HCT116 (cell line): ENCODE results near the gene IP6K3. TPM values are rescaled to one million over a fixed set of nuclear protein-coding genes. Genes with fewer than 3 reads are reported as not detected.

ENCODE experiments used
- ATAC-seq: fragments of 200-7000 bp; cut with Tn5 transposase; 2 replicates; pipeline ENCODE4 v1.9.1; 2020; ENCODE audit warnings: mild to moderate bottlenecking, moderate library complexity
- BruUV-seq: library from RNA; stranded (reverse); fragments of 400-500 nt; replicated peaks from 2 replicates; lab custom pipeline; 2021; lab: Mats Ljungman, UMichigan
- CTCF ChIA-PET: fragments of 300-600 bp; sonication (Branson Sonifier 250); formaldehyde crosslinking; loops from one replicate; lab custom pipeline; 2021; ENCODE audit warnings: antibody characterized with exemption; lab: Charles Lee
- POLR2A ChIA-PET: fragments of 300-600, 350-600 bp; sonication (Branson Sonifier 250); formaldehyde crosslinking; loops from one replicate; lab custom pipeline; 2021; ENCODE audit warnings: antibody characterized with exemption; lab: Charles Lee
- RAD21 ChIA-PET, 2 experiments: fragments of 300-600 bp; sonication (Branson Sonifier 250); formaldehyde crosslinking; loops; one replicate each; lab custom pipeline; 2023; ENCODE audit warnings: low total read pairs in 2 of 2; ENCODE audit not compliant: uncharacterized antibody in 2 of 2, unreplicated experiment in 2 of 2, low non-redundant PET in 1 of 2; lab: Charles Lee
- DNase-seq: peaks from one replicate; pipeline ENCODE4 v3.0.0-alpha.2; 2010; ENCODE audit warnings: low read depth, low spot score
- H2AFZ ChIP-seq: fragments of 200-600 bp; shearing (Covaris generic), sonication (generic); 2 replicates; pipeline ENCODE4 v1.6.1; 2017; ENCODE audit warnings: low read depth, mixed run types, mixed read lengths, antibody characterized with exemption, low read length; ENCODE audit not compliant: poor library complexity, severe bottlenecking
- H3K27ac ChIP-seq: 2 replicates; pipeline ENCODE4 v1.5.1; 2012; ENCODE audit warnings: low read depth, low read length
- H3K27me3 ChIP-seq: fragments of 200-600 bp; sonication (generic); 2 replicates; pipeline ENCODE4 v1.6.1; 2016; ENCODE audit warnings: mixed run types, low read length, mixed read lengths; ENCODE audit not compliant: insufficient read depth
- H3K36me3 ChIP-seq, 2 experiments: fragments of 200-500 bp in 1 of 2; fragments of 200-600 bp in 1 of 2; sonication (Bioruptor generic) in 1 of 2; sonication (generic) in 1 of 2; 2 replicates each; pipeline versions ENCODE4 v1.5.1 to v1.6.1; 2014 to 2016; ENCODE audit warnings: low read length in 2 of 2, inconsistent platforms in 1 of 2, mixed read lengths in 1 of 2, mixed run types in 1 of 2; ENCODE audit not compliant: insufficient read depth in 2 of 2, control insufficient read depth in 1 of 2
- H3K4me1 ChIP-seq, 2 experiments: fragments of 200-600 bp in 1 of 2; sonication (generic) in 1 of 2; 2 replicates each; pipeline versions ENCODE4 v1.5.1 to v1.6.1; 2012 to 2017; ENCODE audit warnings: low read length in 2 of 2, inconsistent platforms in 1 of 2, mild to moderate bottlenecking in 1 of 2, mixed read lengths in 1 of 2, mixed run types in 1 of 2, moderate library complexity in 1 of 2; ENCODE audit not compliant: insufficient read depth in 2 of 2, control insufficient read depth in 1 of 2
- H3K4me2 ChIP-seq: fragments of 200-600 bp; sonication (generic); 2 replicates; pipeline ENCODE4 v1.6.1; 2017; ENCODE audit warnings: mixed run types, low read length, mixed read lengths
- H3K4me3 ChIP-seq, 2 experiments: fragments of 200-600 bp in 1 of 2; sonication (generic) in 1 of 2; replicated peaks in 1 of 2; 2 replicates each; pipeline ENCODE4 v1.5.1; 2011 to 2016; ENCODE audit warnings: low read length in 2 of 2, control low read depth in 1 of 2, low read depth in 1 of 2, mild to moderate bottlenecking in 1 of 2, mixed read lengths in 1 of 2, mixed run types in 1 of 2
- H3K79me2 ChIP-seq: fragments of 200-600 bp; sonication (generic); 2 replicates; pipeline ENCODE4 v1.6.1; 2017; ENCODE audit warnings: mild to moderate bottlenecking, mixed run types, low read length, moderate library complexity, mixed read lengths; ENCODE audit not compliant: insufficient read depth
- H3K9ac ChIP-seq: fragments of 200-600 bp; sonication (generic); 2 replicates; pipeline ENCODE4 v1.6.1; 2016; ENCODE audit warnings: low read length, mixed read lengths
- H3K9me2 ChIP-seq: fragments of 200-600 bp; sonication (generic), shearing (Covaris generic); 2 replicates; pipeline ENCODE4 v1.6.1; 2017; ENCODE audit warnings: mixed run types, mild to moderate bottlenecking, moderate library complexity; ENCODE audit not compliant: insufficient read depth
- H3K9me3 ChIP-seq, 2 experiments: fragments of 200-500 bp in 1 of 2; fragments of 200-600 bp in 1 of 2; sonication (Bioruptor generic) in 1 of 2; sonication (generic) in 1 of 2; 2 replicates each; pipeline ENCODE4 v1.6.1; 2014 to 2017; ENCODE audit warnings: low read length in 2 of 2, mixed read lengths in 2 of 2, inconsistent platforms in 1 of 2, low read depth in 1 of 2, mild to moderate bottlenecking in 1 of 2, mixed run types in 1 of 2, moderate library complexity in 1 of 2; ENCODE audit not compliant: control insufficient read depth in 1 of 2, insufficient read depth in 1 of 2
- H4K20me1 ChIP-seq: fragments of 200-600 bp; sonication (generic), shearing (Covaris generic); 2 replicates; pipeline ENCODE4 v1.6.1; 2017; ENCODE audit warnings: mixed run types, mild to moderate bottlenecking, moderate library complexity; ENCODE audit not compliant: insufficient read depth
- ATF3 ChIP-seq: IDR thresholded peaks from 2 replicates; pipeline ENCODE4 v1.6.1; 2012
- CBX3 ChIP-seq: IDR thresholded peaks from 2 replicates; pipeline ENCODE4 v1.6.1; 2012; ENCODE audit warnings: low read depth
- CTCF ChIP-seq, 3 experiments: fragments of 200-600 bp in 1 of 3; sonication (generic) in 1 of 3; IDR thresholded peaks in 2 of 3; conservative IDR thresholded peaks in 1 of 3; 2 replicates each; pipeline ENCODE4 v1.5.1; 2012 to 2017; ENCODE audit warnings: low read depth in 2 of 3, low read length in 2 of 3, antibody characterized with exemption in 1 of 3, borderline replicate concordance in 1 of 3, control low read depth in 1 of 3, mild to moderate bottlenecking in 1 of 3, mixed read lengths in 1 of 3, mixed run types in 1 of 3, moderate library complexity in 1 of 3; ENCODE audit not compliant: insufficient read depth in 1 of 3
- EGR1 ChIP-seq: IDR thresholded peaks from 2 replicates; pipeline ENCODE4 v1.6.1; 2012; ENCODE audit warnings: low read depth
- ELF1 ChIP-seq: IDR thresholded peaks from 2 replicates; pipeline ENCODE4 v1.6.1; 2012; ENCODE audit warnings: low read depth, borderline replicate concordance
- EZH2 ChIP-seq: fragments of 200-600 bp; sonication (generic); IDR thresholded peaks from 2 replicates; pipeline ENCODE4 v1.6.1; 2017; ENCODE audit warnings: antibody characterized with exemption, mixed run types
- EZH2phosphoT487 ChIP-seq: fragments of 200-600 bp; IDR thresholded peaks from 2 replicates; pipeline ENCODE4 v1.6.1; 2018; ENCODE audit warnings: antibody characterized with exemption, borderline replicate concordance
- POLR2A ChIP-seq: IDR thresholded peaks from 2 replicates; pipeline ENCODE4 v1.7.0; 2011; ENCODE audit warnings: borderline replicate concordance; ENCODE audit not compliant: insufficient read depth, insufficient read length; ENCODE audit errors: extremely low read depth
- POLR2AphosphoS5 ChIP-seq: IDR thresholded peaks from 2 replicates; pipeline ENCODE4 v1.6.1; 2011; ENCODE audit warnings: mild to moderate bottlenecking, low read depth, low read length, moderate library complexity
- RAD21 ChIP-seq: IDR thresholded peaks from 2 replicates; pipeline ENCODE4 v1.6.1; 2012; ENCODE audit warnings: low read depth, mild to moderate bottlenecking
- SP1 ChIP-seq: IDR thresholded peaks from 2 replicates; pipeline ENCODE4 v1.6.1; 2012; ENCODE audit warnings: low read depth
- YY1 ChIP-seq: IDR thresholded peaks from 2 replicates; pipeline ENCODE4 v1.6.1; 2011; ENCODE audit warnings: low read length, low read depth, moderate library complexity, mild to moderate bottlenecking; ENCODE audit not compliant: insufficient replicate concordance; ENCODE audit errors: extremely low read depth
- ZBTB33 ChIP-seq: IDR thresholded peaks from 2 replicates; pipeline ENCODE4 v1.6.1; 2011; ENCODE audit warnings: mild to moderate bottlenecking, low read length, moderate library complexity; ENCODE audit not compliant: insufficient replicate concordance; ENCODE audit errors: extremely low read depth
- intact Hi-C: fragments of 100-400 bp; cut with micrococcal nuclease; formaldehyde crosslinking; loops from 2 replicates; pipeline ENCODE4 v1.10.0; 2022
- total RNA-seq: library from RNA; stranded (reverse); gene quantifications from one replicate; pipeline ENCODE4 v1.2.1, GENCODE V29; 2021; ENCODE audit not compliant: unreplicated experiment

The IP6K3 gene
- total RNA-seq, 1 experiment from 2014 or later: not detected

- H3K9ac ChIP-seq: no peak overlapping the region
- no peak overlapping the region for H2AFZ ChIP-seq
- no peaks in the 10 kb centered on the region for H3K27me3 ChIP-seq
- no peaks in the 10 kb centered on the region for H4K20me1 ChIP-seq
- no peaks in the 10 kb centered on the region for H3K79me2 ChIP-seq
- no TSS peak for BruUV-seq
- ChIA-PET POLR2A (no interaction called here), RAD21 (no interaction called here), CTCF (no interaction called here)
- ATAC-seq (no peak), DNase-seq (no peak)
- no peak overlapping the region for H3K27ac ChIP-seq
- no peaks in the 10 kb centered on the region for H3K4me1 ChIP-seq
- H3K4me2 ChIP-seq: no peak overlapping the region
- intact Hi-C loops: no loop called here
- H3K4me3 ChIP-seq: no peak overlapping the region
- peaks cover 30 to 67% of the 10 kb centered on the region in 2 experiments for H3K36me3 ChIP-seq
- H3K9me3 ChIP-seq: no peaks in the 10 kb centered on the region
- no peak for TF ChIP-seq EGR1
- no peak for TF ChIP-seq ATF3
- no peak for TF ChIP-seq EZH2
- no peak for TF ChIP-seq CTCF (IDR thresholded peaks at IDR 0.05 in 2 of 3, conservative IDR thresholded peaks at IDR 0.05 in 1 of 3; ENCODE audit: borderline replicate concordance in 1 of 3, insufficient read depth in 1 of 3, low read depth in 2 of 3, low read length in 2 of 3)
- TF ChIP-seq, all 23 proteins: peak for 0
- H3K9me2 ChIP-seq: no peaks in the 10 kb centered on the region
These were observed 64.4 kb downstream of the IP6K3 start for GRCh38 chr6:33682341-33682740.

GRCh38 chr6:33679761-33680160, 66.9 kb downstream of the IP6K3 start:
- ChIA-PET POLR2A (no interaction called here), CTCF (no interaction called here)
- intact Hi-C loops: no loop called here
- TF ChIP-seq POLR2A (no peak), RAD21 (no peak), CBX3 (no peak), ELF1 (no peak), EZH2phosphoT487 (no peak), YY1 (no peak), SP1 (no peak), CTCF (IDR thresholded peaks at IDR 0.05 in 2 of 3, conservative IDR thresholded peaks at IDR 0.05 in 1 of 3; ENCODE audit: borderline replicate concordance in 1 of 3, insufficient read depth in 1 of 3, low read depth in 2 of 3, low read length in 2 of 3) (no peak), POLR2AphosphoS5 (no peak), ZBTB33 (no peak)

More at GRCh38 chr6:33679761-33680160, 66.9 kb downstream of the IP6K3 start:
- ATAC-seq (no peak), DNase-seq (no peak)
- H3K9ac ChIP-seq: no peak overlapping the region
- no peaks in the 10 kb centered on the region for H4K20me1 ChIP-seq
- H3K36me3 ChIP-seq: peaks cover 28 to 56% of the 10 kb centered on the region in 2 experiments; a peak in 3 of 4 replicates
- H3K9me2 ChIP-seq: no peaks in the 10 kb centered on the region
- H2AFZ ChIP-seq: no peak overlapping the region
- no TSS peak for BruUV-seq
- RAD21 ChIA-PET: no interaction called here
- no peaks in the 10 kb centered on the region for H3K79me2 ChIP-seq
- no peaks in the 10 kb centered on the region for H3K27me3 ChIP-seq
- H3K4me1 ChIP-seq: no peaks in the 10 kb centered on the region
- no peak overlapping the region for H3K27ac ChIP-seq
- H3K4me3 ChIP-seq: no peak overlapping the region
- no peaks in the 10 kb centered on the region for H3K9me3 ChIP-seq
- no peak overlapping the region for H3K4me2 ChIP-seq
